Measurements from ENCODE around the gene COL11A2. TPM values are rescaled to one million over a fixed set of nuclear protein-coding genes. Genes with fewer than 3 reads are reported as not detected.

Gene COL11A2
- total and polyA plus RNA-seq, 8 donors, result 0.15 to 3.1 (median 0.54) TPM

- Histone ChIP-seq H3K27me3 (no peaks in the 10 kb centered on the region), H3K4me1 (peaks cover 17 to 30% (median 27%) of the 10 kb centered on the region in 3 donors), H3K36me3 (peaks cover 0 to 18% (median 16%) of the 10 kb centered on the region in 3 donors), H3K27ac (no peak overlapping the region), H3K9me3 (no peaks in the 10 kb centered on the region), H3K4me3 (peak overlapping the region in 1 of 4 donors; percentile 80)
- TF ChIP-seq CTCF (IDR thresholded peaks at IDR 0.05), result no peak
- FAIRE-seq, result no peak
- no peak for DNase-seq
- intact Hi-C loops (cut with DNase I), result no loop called here
- WGBS, 2 donors, result 53 to 65% methylated on average over 6 of the region's 6 CpGs
- ATAC-seq, result no peak
Measured at GRCh38 chr6:33202799-33203198, 10.5 kb upstream of the COL11A2 start.

- DNase-seq (no peak), ATAC-seq (no peak), FAIRE-seq (no peak)
- Histone ChIP-seq H3K27ac (no peak overlapping the region), H3K27me3 (no peaks in the 10 kb centered on the region), H3K36me3 (peaks cover 0 to 18% (median 16%) of the 10 kb centered on the region in 3 donors), H3K9me3 (no peaks in the 10 kb centered on the region), H3K4me1 (peaks cover 17 to 30% (median 24%) of the 10 kb centered on the region in 3 donors), H3K4me3 (peak overlapping the region; percentile 68 to 88 (median 82))
- WGBS, 2 donors, result 36 to 43% methylated on average over 6 of the region's 6 CpGs
- intact Hi-C loops (cut with DNase I), result no loop called here
- TF ChIP-seq CTCF (IDR thresholded peaks at IDR 0.05), result no peak
Measured at GRCh38 chr6:33201935-33202334, 9.7 kb upstream of the COL11A2 start.

GRCh38 chr6:33201147-33201545, 8.9 kb upstream of the COL11A2 start:
- Histone ChIP-seq H3K36me3 (peaks cover 0 to 25% (median 23%) of the 10 kb centered on the region in 3 donors), H3K27ac (peak overlapping the region; percentile 94 to 98 (median 96)), H3K4me3 (peak overlapping the region; percentile 68 to 88 (median 82)), H3K9me3 (no peaks in the 10 kb centered on the region), H3K27me3 (no peaks in the 10 kb centered on the region), H3K4me1 (peaks cover 17 to 30% (median 24%) of the 10 kb centered on the region in 3 donors)
- DNase-seq (peak in 1 of 6 donors; percentile 80), ATAC-seq (no peak), FAIRE-seq (no peak)
- intact Hi-C loops (cut with DNase I), result no loop called here
- no peak for TF ChIP-seq CTCF (IDR thresholded peaks at IDR 0.05)
- WGBS, 2 donors, result 0 to 1% methylated on average over 14 of the region's 14 CpGs

- TF ChIP-seq CTCF (IDR thresholded peaks at IDR 0.05), result no peak
- ATAC-seq, result peak; percentile 74 to 88 (median 76)
- H3K4me3 ChIP-seq, result peak within 1 kb of the TSS; percentile 80 to 90 (median 86)
- DNase-seq, result peak; percentile 98 to 100 (median 99)
- H3K9me3 ChIP-seq, result no peaks in the 10 kb centered on the region
- H3K4me1 ChIP-seq, result peaks cover 17 to 30% (median 24%) of the 10 kb centered on the region in 3 donors
- no peaks in the 10 kb centered on the region for H3K27me3 ChIP-seq
- H3K36me3 ChIP-seq, result peaks cover 0 to 32% (median 30%) of the 10 kb centered on the region in 3 donors
- intact Hi-C loops (cut with DNase I), result no loop called here
- peak within 1 kb of the TSS; percentile 94 to 98 (median 96) for H3K27ac ChIP-seq
- no peak for FAIRE-seq
- WGBS, 2 donors, result 0 to 1% methylated on average over 51 to 68 of the region's 68 CpGs
Measured at GRCh38 chr6:33200219-33201146, 8.2 kb upstream of the COL11A2 start, which contains the start of the genes RXRB and SLC39A7. TSS of gene RXRB (minus strand) at chr6:33200665. CDS start at chr6:33200476, 189 bp downstream. TSS of gene SLC39A7 (plus strand) at chr6:33200867. CDS start at chr6:33201246, 379 bp downstream.
